HG02763 (cell line): ENCODE data around the gene C2orf74.
A peak's percentile ranks its signal among the peaks of the same experiment; 100 is the strongest.
"Not testable (repeated sequence)": the region's sequence is repeated elsewhere in the genome, so short reads cannot be mapped to it uniquely, and the experiment has no call there.

Source experiments
- ATAC-seq: cut with Tn5 transposase; IDR thresholded peaks from one replicate; pipeline ENCODE4 v1.9.1; 2021; ENCODE audit warnings: mild to moderate bottlenecking, moderate library complexity; ENCODE audit not compliant: unreplicated experiment

C2orf74 gene

DNA sequence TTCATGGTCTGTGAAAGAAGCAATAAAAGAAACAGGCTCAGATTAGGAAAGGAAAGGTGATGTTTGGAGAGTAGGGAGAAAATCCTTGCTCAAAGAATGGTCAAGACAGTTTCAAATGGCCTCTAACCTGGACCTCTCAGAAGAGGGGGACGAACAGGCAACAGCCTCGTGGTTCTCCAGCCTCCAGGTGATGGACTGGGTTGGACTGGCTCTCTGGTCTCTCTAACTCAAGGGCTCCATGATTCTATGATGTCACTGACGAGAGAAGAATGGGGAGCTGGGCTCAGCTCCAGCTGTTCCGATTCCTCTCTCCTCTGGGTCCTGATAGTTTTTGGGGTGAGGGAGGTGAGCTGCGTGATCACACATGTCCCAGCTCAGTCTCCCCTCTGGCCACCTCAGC lies at the start of gene C2orf74:
Gene C2orf74, plus strand, starts transcription at position 301 of the 400 bp plus-strand sequence. CDS start 327 bp downstream, outside the sequence.
- no peak for ATAC-seq

- no peak for ATAC-seq
These were observed 47.8 kb upstream of the C2orf74 start for GRCh38 chr2:61114147-61114546.

GRCh38 chr2:61116302-61116701 lies 45.7 kb upstream of the C2orf74 start:
- ATAC-seq = no peak

DNA sequence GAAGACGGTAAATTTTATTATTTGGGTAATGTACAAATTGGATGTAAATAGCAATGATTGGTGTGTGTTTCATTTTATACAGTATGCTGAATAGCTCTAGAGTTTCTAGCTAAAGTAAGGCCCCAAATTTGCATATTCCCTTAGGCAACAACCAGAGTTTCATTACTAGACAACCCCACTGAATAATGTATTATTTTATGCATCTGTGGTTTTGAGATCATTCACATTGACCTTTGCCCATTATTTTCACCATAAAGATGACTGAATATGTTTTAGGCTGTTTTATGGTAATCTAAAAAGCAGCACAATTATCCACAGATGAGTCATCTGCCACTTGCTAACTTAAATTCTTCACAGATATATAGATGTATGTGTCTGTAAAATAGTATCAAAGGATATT lies 44.5 kb upstream of the C2orf74 start:
- no peak for ATAC-seq

DNA sequence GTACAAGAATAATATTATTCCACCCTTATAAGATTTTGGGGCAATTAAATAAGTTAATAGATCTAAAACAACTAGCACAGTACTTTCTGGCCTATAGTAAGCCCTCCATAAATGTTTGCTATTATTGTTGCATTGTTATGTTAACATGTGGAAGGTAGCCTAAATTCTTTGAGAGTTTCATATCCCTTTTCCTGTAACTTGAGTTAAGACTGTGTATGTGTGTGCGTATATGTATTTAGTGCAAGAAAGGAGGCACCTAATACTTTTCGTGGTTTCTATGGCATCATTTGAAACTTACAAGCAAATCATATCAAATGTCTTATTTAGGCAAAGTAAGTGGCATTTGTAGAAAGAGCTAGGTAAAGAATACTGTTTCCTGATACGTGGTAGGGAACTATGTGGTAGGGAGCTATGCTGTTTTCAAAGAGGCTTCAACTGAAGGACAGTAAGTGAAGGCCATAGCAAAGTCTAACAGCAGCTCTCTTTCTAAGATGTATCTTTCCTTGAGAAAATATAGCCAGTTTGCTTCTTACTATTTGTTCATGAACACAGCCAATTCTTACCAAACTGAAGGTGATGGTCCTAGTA lies 36.8 kb upstream of the C2orf74 start:
- ATAC-seq = no peak

GRCh38 chr2:61125798-61126197 lies 36.2 kb upstream of the C2orf74 start:
- ATAC-seq = no peak

DNA sequence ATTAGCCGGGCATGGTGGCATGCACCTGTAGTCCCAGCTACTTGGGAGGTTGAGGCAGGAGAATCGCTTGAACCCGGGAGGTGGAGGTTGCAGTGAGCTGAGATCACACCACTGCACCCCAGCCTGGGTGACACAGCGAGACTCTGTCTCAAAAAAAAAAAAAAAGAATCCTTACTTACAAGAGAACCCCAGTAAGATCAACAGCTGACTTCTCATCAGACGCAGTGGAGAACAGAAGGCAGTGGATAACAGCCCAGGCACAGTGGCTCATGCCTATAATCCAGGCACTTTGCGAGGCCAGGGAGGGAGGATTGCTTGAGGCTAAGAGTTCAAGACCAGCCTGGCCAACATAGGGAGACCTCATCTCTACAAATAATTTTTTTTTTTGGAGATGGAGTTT lies 33.9 kb upstream of the C2orf74 start:
- ATAC-seq = not testable (repeated sequence)

GRCh38 chr2:61134141-61134540 lies 27.8 kb upstream of the C2orf74 start:
- no peak for ATAC-seq

GRCh38 chr2:61135510-61135909 lies 26.5 kb upstream of the C2orf74 start:
- no peak for ATAC-seq

DNA sequence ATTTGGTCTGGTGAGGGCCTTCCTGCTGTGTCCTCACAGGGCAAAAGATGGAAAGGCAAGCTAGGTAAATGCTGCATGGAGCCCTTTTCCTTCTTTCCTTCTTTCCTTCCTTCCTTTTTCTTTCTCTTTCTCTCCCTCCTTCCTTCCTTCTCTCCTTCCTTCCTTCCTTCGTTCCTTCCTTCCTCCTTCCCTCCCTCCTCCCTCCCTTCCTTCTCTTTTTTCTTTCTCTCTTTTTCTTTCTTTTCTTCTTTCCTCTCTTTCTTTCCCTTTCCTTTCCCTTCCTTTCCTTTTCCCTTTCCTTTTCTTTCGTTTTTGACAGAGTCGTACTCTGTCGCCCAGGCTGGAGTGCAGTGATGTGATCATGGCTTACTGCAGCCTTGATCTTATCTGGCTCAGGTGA lies 23.1 kb upstream of the C2orf74 start:
- ATAC-seq = no peak

GRCh38 chr2:61141151-61141550 lies 20.8 kb upstream of the C2orf74 start:
- ATAC-seq = no peak

DNA sequence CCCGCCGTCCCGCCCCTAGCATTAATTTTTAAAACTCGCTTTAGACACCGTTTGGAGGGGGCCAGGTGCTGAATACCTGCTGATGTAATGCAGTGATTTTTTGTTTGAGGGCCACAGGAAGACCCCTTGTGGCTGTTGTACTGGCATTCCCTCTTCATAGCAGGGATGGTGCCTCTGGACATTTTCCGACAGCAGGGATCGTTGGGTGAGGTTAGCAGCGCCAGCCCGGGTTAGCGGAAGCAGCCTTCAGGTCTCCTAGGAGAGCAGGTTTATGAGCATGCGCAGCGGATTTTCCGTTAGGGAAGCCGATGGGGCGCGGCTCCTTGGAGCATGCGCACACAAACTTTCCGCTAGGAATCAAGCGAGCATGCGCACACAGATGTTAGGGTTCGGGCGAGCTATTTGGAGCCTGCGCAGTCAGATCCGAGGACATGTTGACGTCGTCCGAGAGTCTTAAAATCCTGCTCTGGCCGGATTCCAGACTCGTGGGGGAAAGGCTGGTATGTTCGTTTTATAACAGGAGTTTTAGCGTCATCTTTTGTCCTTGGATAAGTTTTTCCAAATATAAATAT lies 17.2 kb upstream of the C2orf74 start:
- peak; percentile 92 for ATAC-seq

- ATAC-seq = no peak
These were observed 16.0 kb upstream of the C2orf74 start for GRCh38 chr2:61145990-61146389.

GRCh38 chr2:61148091-61148490 lies 13.9 kb upstream of the C2orf74 start:
- not testable (repeated sequence) for ATAC-seq

GRCh38 chr2:61149074-61149473 lies 12.9 kb upstream of the C2orf74 start:
- ATAC-seq = no peak

DNA sequence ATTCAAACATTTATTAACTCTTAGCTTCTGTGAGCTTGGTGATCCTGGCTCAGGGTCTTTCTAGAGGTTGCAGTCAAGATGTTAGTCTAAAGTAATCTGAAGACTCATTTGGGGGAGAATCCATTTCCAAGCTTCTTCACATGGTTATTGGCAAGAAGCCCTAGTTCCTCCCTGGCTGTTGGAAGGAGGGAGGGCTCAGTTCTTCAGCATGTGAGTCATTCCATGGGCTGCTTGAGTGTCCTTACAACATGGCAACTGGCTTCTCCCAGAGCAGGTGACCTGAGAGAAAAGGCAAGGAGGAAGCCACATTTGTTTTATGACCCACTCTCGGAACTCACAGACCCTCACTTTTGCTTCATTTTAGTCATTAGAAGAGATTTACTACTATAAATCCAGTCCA lies 10.6 kb upstream of the C2orf74 start:
- no peak for ATAC-seq

DNA sequence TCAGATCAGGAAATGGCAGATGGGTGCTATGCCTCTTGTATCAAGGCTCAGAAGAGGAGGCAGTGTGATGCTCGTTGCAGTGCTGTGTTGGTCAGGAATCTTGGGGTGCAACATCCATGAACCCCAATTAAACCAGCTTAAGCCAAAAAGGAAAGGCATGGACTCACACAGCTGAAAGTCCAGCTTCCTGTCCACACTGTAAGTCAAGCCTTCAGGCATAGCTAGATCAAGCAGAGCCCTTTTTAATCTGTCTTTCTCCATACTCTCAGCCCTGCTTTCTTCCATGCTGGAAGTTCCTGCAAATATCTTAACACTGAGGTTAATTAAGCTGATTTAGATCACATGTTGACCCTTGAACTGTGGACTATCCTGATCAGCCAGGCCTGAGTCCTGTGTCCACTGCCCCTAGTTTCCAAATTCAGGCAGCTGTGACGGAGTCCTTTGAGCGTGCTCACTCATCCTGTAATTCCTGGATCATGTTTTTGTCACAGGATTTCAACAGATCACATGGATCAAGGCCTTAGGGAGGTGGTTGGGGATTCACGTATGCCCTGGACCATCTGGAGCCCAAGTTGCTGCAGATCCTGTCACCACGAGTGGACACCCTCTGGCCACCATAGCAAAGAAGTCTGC lies 4.5 kb upstream of the C2orf74 start:
- no peak for ATAC-seq

- no peak for ATAC-seq
These were observed 3.5 kb upstream of the C2orf74 start for GRCh38 chr2:61158356-61158955.

GRCh38 chr2:61162721-61163120 lies 733 bp downstream of the C2orf74 start:
- no peak for ATAC-seq

- ATAC-seq = not testable (repeated sequence)
These were observed 3.1 kb downstream of the C2orf74 start for GRCh38 chr2:61165082-61165481.

GRCh38 chr2:61165946-61166345 lies 4.0 kb downstream of the C2orf74 start:
- no peak for ATAC-seq

DNA sequence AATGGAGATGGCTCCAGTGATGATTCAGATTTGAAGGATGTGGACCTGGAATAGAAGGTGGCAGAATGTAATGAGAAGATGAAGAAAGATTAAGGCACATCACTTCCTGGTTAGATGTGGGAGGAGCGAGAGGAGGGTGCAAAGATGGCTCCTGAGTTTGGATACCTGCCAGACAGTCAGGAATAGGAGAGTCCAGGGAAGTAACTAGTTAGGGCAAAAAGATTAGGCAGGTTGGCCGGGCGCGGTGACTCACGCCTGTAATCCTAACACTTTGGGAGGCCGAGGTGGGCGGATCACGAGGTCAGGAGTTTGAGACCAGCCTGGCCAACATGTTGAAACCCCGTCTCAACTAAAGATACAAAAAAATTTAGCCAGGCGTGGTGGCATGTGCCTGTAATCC lies 5.6 kb downstream of the C2orf74 start:
- ATAC-seq = no peak
